ENCODE data around the gene VSTM2A.
A peak's percentile ranks its signal among the peaks of the same experiment; 100 is the strongest.

Gene VSTM2A

DNA sequence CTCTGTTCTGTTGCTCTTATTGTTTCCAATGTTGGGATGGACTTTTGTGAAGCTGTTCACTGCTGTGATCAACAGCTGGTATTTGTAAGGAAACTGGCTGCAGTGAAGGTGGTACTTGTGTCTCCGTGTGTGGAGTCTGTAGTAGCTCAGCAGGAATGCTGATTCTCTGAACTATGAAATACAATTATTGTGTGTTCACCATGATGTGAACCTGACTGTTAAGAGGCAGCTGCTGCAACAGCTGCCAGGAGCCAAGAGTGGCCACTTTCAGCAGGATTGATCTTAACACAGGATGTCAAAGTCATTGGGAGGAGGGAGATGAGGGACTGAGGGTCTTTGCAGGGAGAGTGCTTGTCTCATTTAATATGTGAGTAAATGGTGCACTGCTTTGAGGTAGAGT, 13.9 kb downstream of the VSTM2A start:
- TF ChIP-seq, protein P1, sequence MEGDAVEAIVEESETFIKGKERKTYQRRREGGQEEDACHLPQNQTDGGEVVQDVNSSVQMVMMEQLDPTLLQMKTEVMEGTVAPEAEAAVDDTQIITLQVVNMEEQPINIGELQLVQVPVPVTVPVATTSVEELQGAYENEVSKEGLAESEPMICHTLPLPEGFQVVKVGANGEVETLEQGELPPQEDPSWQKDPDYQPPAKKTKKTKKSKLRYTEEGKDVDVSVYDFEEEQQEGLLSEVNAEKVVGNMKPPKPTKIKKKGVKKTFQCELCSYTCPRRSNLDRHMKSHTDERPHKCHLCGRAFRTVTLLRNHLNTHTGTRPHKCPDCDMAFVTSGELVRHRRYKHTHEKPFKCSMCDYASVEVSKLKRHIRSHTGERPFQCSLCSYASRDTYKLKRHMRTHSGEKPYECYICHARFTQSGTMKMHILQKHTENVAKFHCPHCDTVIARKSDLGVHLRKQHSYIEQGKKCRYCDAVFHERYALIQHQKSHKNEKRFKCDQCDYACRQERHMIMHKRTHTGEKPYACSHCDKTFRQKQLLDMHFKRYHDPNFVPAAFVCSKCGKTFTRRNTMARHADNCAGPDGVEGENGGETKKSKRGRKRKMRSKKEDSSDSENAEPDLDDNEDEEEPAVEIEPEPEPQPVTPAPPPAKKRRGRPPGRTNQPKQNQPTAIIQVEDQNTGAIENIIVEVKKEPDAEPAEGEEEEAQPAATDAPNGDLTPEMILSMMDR (IDR thresholded peaks at IDR 0.05) = no peak
- Mint-ChIP-seq H3K9me3 (no peaks in the 10 kb centered on the region), H3K27me3 (ENCODE audit: low read depth, poor library complexity) (peaks cover 12% of the 10 kb centered on the region), H3K36me3 (ENCODE audit: low read depth) (no peaks in the 10 kb centered on the region), H3K4me3 (no peak overlapping the region), H3K4me1 (no peaks in the 10 kb centered on the region), H3K27ac (no peak overlapping the region)
- no peak for DNase-seq

DNA sequence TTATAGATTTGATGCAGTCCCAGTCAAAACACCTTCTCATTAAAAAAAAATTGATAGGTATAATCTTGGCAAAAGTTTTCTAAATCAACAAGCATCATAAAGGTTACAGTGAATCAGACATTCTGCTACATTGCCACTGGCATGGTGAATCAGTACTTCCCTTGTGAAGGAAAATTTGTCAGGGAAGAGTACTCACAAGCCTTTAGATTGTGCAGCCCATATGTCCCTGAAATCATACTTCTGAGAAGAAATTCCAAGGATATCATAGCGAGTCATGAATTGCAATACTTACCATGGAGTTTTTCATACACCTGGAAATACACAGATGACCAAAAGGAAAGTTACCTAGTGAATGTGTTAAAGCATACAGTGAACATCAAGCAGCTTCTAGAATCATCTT, 17.2 kb downstream of the VSTM2A start:
- Mint-ChIP-seq H3K36me3 (ENCODE audit: low read depth) (no peaks in the 10 kb centered on the region), H3K4me3 (no peak overlapping the region), H3K9me3 (no peaks in the 10 kb centered on the region), H3K4me1 (no peaks in the 10 kb centered on the region), H3K27ac (no peak overlapping the region), H3K27me3 (ENCODE audit: low read depth, poor library complexity) (peaks cover 7% of the 10 kb centered on the region)
- TF ChIP-seq, protein P1 (IDR thresholded peaks at IDR 0.05) = no peak
- DNase-seq = no peak

DNA sequence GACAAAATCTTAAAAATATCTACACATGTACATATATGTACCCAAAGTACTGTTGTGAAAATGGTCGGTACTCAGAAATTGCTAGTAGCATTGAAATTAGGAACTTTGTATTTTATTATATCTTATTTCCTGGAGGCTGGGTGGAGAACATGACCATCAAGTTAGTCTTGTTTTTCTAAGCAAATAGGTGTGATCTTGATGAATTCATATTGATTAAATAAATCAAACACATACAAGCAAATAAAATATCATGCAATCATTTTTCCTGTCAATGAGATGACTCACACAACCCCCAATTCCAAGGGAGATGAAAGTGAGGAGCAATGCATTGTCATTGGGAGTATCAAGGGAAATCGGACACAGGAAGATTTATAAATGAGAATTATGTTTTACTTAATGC, 18.0 kb downstream of the VSTM2A start:
- H3K36me3 Mint-ChIP-seq (ENCODE audit: low read depth) = no peaks in the 10 kb centered on the region

DNA sequence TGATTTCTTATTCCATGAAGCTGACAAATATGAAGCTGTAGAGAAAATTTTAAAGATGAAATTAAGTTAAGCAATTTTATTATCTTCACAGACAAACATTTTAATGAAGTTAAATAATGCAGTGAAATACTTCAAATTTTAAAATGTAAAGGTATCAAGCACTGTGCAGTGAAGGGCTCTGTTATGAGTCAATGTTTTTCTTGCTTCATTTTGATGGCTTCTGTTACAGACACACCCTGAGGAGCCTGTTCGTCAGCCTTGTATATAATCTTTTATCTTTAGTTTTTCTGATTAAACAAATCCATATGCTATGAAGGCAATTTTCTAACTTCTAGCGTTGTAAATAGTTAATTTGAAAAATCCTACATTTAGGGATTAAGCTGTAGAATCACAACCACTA, 18.5 kb downstream of the VSTM2A start:
- Mint-ChIP-seq H3K27ac (no peak overlapping the region), H3K27me3 (ENCODE audit: low read depth, poor library complexity) (peaks cover 4% of the 10 kb centered on the region), H3K9me3 (no peaks in the 10 kb centered on the region), H3K36me3 (ENCODE audit: low read depth) (no peaks in the 10 kb centered on the region), H3K4me3 (no peak overlapping the region), H3K4me1 (no peaks in the 10 kb centered on the region)
- no peak for DNase-seq
- TF ChIP-seq, protein P1 (IDR thresholded peaks at IDR 0.05) = no peak

More for the DNA sequence above, 18.0 kb downstream of the VSTM2A start:
- peaks cover 4% of the 10 kb centered on the region for H3K27me3 Mint-ChIP-seq (ENCODE audit: low read depth, poor library complexity)
- no peaks in the 10 kb centered on the region for H3K9me3 Mint-ChIP-seq
- no peak for DNase-seq
- H3K4me3 Mint-ChIP-seq = no peak overlapping the region
- H3K4me1 Mint-ChIP-seq = no peaks in the 10 kb centered on the region
- TF ChIP-seq, protein P1 (IDR thresholded peaks at IDR 0.05) = no peak
- no peak overlapping the region for H3K27ac Mint-ChIP-seq

DNA sequence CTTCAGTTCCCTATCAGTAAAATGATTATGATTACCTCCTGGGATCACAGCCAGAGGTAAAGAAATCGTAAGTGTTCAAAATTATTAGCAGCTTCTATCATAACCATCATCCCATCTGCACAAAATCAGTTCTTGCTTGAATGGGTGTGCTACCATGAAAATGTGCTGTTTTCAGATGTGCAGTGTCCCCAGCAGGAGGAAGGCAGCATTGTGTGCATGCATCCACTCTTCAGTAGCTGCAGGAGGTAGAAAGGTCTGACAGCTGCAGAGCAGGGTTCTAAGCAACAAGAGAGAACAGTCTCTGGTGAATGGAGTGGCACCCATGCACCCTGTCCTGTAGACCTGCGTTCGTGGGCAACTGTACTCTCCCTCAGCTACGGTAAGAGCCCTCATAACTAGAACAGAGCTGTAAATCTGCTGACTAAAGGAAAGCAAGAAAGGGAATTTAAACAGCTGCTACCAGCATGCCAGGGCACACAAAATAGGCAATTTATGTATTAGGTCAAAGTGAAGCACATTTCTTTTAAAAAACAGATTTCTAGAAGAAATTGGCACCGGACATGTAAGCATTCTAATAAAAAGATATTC, 21.2 kb downstream of the VSTM2A start:
- H3K4me3 Mint-ChIP-seq = no peak overlapping the region
- no peaks in the 10 kb centered on the region for H3K9me3 Mint-ChIP-seq
- H3K27ac Mint-ChIP-seq = no peak overlapping the region
- H3K4me1 Mint-ChIP-seq = no peaks in the 10 kb centered on the region
- no peaks in the 10 kb centered on the region for H3K36me3 Mint-ChIP-seq (ENCODE audit: low read depth)
- no peaks in the 10 kb centered on the region for H3K27me3 Mint-ChIP-seq (ENCODE audit: low read depth, poor library complexity)
- TF ChIP-seq, protein P1 (IDR thresholded peaks at IDR 0.05) = no peak
- no peak for DNase-seq

DNA sequence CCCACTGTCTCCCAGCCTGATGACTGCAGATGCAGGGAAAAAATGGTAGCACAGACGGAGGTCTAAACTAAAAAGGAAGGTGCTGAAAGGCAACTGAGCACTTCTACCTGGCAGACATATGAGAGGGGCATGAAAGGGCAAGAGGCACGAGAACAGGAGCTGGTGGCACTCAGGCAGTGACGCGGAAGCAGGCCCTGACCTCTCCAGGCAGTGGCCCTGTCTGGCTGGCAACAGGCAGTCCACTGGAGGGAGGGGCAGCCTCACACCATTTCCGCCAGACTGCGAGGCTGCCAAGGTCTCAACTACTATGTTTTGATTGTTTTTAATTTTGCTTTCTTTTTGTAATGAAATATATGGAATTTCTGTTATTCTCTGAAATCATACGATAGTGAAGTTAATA, 23.3 kb downstream of the VSTM2A start:
- DNase-seq = no peak
- no peaks in the 10 kb centered on the region for H3K9me3 Mint-ChIP-seq
- no peaks in the 10 kb centered on the region for H3K4me1 Mint-ChIP-seq
- H3K4me3 Mint-ChIP-seq = no peak overlapping the region
- TF ChIP-seq, protein P1 (IDR thresholded peaks at IDR 0.05) = no peak
- peak overlapping the region; percentile 37 for H3K27ac Mint-ChIP-seq
- no peaks in the 10 kb centered on the region for H3K36me3 Mint-ChIP-seq (ENCODE audit: low read depth)
- no peaks in the 10 kb centered on the region for H3K27me3 Mint-ChIP-seq (ENCODE audit: low read depth, poor library complexity)
